Upper lobe of left lung (tissue), 4 donors: ENCODE results near the gene KCNJ1.

Experiments
- POLR2A ChIP-seq, 4 donors: fragments of 450-650 bp; IDR thresholded peaks; one replicate each; pipeline ENCODE4 v1.5.1; 2016 to 2017; ENCODE audit warnings: antibody characterized with exemption in 4 of 4, mild to moderate bottlenecking in 2 of 4
- POLR2AphosphoS5 ChIP-seq, 2 donors: sonication (generic); formaldehyde crosslinking; IDR thresholded peaks; one replicate each; pipeline ENCODE4 v1.5.1; 2017; ENCODE audit warnings: antibody characterized with exemption in 2 of 2
- TF ChIP-seq, protein P1 (sequence below), 6 experiments: fragments of 450-650 bp in 4 of 6; fragments of 200-600 bp in 2 of 6; sonication (generic) in 2 of 6; IDR thresholded peaks; one replicate each; pipeline ENCODE4 v1.5.1; 2016 to 2019; ENCODE audit warnings: antibody characterized with exemption in 6 of 6

DNA sequence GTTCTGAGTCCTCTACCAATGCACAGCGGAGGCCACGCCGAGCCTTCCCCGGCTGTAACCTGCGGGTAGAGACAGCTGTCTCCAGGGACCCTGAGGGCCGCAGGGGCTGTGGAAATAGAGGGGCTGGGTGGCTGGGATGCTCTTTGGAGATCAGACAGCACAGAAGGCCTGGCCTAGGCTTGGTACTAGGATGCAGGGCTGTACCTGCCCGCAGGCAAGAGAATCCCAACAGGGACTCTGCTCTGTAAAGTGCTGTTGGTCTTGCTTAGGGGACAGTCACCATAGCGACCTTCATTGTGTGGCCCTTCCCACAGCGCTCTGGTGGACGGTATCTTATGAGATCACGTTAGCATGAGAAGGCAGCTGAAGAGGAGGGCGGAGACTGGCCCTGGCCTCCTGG, 12.7 kb upstream of the KCNJ1 start:
- no peak for TF ChIP-seq POLR2A (IDR thresholded peaks at IDR 0.05)
- TF ChIP-seq, protein P1, sequence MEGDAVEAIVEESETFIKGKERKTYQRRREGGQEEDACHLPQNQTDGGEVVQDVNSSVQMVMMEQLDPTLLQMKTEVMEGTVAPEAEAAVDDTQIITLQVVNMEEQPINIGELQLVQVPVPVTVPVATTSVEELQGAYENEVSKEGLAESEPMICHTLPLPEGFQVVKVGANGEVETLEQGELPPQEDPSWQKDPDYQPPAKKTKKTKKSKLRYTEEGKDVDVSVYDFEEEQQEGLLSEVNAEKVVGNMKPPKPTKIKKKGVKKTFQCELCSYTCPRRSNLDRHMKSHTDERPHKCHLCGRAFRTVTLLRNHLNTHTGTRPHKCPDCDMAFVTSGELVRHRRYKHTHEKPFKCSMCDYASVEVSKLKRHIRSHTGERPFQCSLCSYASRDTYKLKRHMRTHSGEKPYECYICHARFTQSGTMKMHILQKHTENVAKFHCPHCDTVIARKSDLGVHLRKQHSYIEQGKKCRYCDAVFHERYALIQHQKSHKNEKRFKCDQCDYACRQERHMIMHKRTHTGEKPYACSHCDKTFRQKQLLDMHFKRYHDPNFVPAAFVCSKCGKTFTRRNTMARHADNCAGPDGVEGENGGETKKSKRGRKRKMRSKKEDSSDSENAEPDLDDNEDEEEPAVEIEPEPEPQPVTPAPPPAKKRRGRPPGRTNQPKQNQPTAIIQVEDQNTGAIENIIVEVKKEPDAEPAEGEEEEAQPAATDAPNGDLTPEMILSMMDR (IDR thresholded peaks at IDR 0.05) = no peak
- no peak for TF ChIP-seq POLR2AphosphoS5 (IDR thresholded peaks at IDR 0.05)
